H1 (cell line): Measurements from ENCODE around the gene CKB. TPM values are rescaled to one million over a fixed set of nuclear protein-coding genes. Genes with fewer than 3 reads are reported as not detected.
A peak's percentile ranks its signal among the peaks of the same experiment; 100 is the strongest.

ENCODE experiments used
- CTCF ChIA-PET: fragments of 300-600 bp; sonication (Branson Sonifier 250); formaldehyde crosslinking; loops from one replicate; lab custom pipeline; 2021; ENCODE audit not compliant: partially characterized antibody; lab: Charles Lee
- POLR2A ChIA-PET: fragments of 300-600 bp; sonication (Branson Sonifier 250); formaldehyde crosslinking; loops from one replicate; lab custom pipeline; 2021; ENCODE audit warnings: inconsistent platforms; ENCODE audit not compliant: partially characterized antibody; lab: Charles Lee
- DNase-seq, 2 experiments: peaks; one replicate each; pipeline versions ENCODE4 v3.0.0 to v3.0.0-alpha.2; 2010 to 2022; ENCODE audit warnings: low spot score in 2 of 2, low read depth in 1 of 2, mixed read lengths in 1 of 2
- FAIRE-seq: peaks from 2 replicates; lab custom pipeline; 2011; peaks lifted over from hg19 to GRCh38; lab: Jason Lieb, UNC
- H2AFZ ChIP-seq: 2 replicates; pipeline ENCODE4 v1.8.1; 2012; ENCODE audit warnings: low read length, inconsistent platforms
- H2AK5ac ChIP-seq: 2 replicates; pipeline ENCODE4 v1.6.1; 2013; ENCODE audit warnings: low read depth, low read length
- H2BK120ac ChIP-seq: replicated peaks from 2 replicates; pipeline ENCODE3; 2013; ENCODE audit warnings: low read depth, low read length, inconsistent platforms
- H2BK12ac ChIP-seq: 2 replicates; pipeline ENCODE4 v1.6.1; 2013; ENCODE audit warnings: low read depth, low read length
- H2BK15ac ChIP-seq: 2 replicates; pipeline ENCODE4 v1.6.1; 2013; ENCODE audit warnings: low read length
- H2BK20ac ChIP-seq: 2 replicates; pipeline ENCODE4 v1.6.1; 2013; ENCODE audit warnings: low read length
- H2BK5ac ChIP-seq: 2 replicates; pipeline ENCODE4 v1.6.1; 2013; ENCODE audit warnings: low read depth, low read length
- H3K14ac ChIP-seq: 2 replicates; pipeline ENCODE4 v1.6.1; 2013; ENCODE audit warnings: inconsistent platforms; ENCODE audit not compliant: insufficient read length
- H3K18ac ChIP-seq: 2 replicates; pipeline ENCODE4 v1.6.1; 2013; ENCODE audit warnings: low read length; ENCODE audit errors: extremely low read depth
- H3K23ac ChIP-seq: 2 replicates; pipeline ENCODE4 v1.6.1; 2013; ENCODE audit warnings: inconsistent platforms; ENCODE audit not compliant: insufficient read length
- H3K23me2 ChIP-seq: 2 replicates; pipeline ENCODE4 v1.6.1; 2013; ENCODE audit warnings: low read depth, low read length
- H3K27ac ChIP-seq: 2 replicates; pipeline ENCODE4 v1.6.1; 2011; ENCODE audit warnings: low read depth, low read length, inconsistent platforms
- H3K27me3 ChIP-seq, 4 experiments: replicated peaks in 1 of 4; 1 replicate in 1 of 4; 2 replicates in 3 of 4; pipeline versions ENCODE4 v1.6.1 to v1.8.1; 2011 to 2013; ENCODE audit warnings: low read length in 3 of 4, mild to moderate bottlenecking in 3 of 4, inconsistent platforms in 2 of 4, mixed read lengths in 2 of 4, moderate library complexity in 1 of 4; ENCODE audit not compliant: control insufficient read depth in 3 of 4, insufficient read depth in 3 of 4; ENCODE audit errors: extremely low read depth in 1 of 4
- H3K36me3 ChIP-seq, 4 experiments: 2 replicates each; pipeline versions ENCODE4 v1.6.1 to v1.8.1; 2011 to 2013; ENCODE audit warnings: mild to moderate bottlenecking in 4 of 4, low read length in 3 of 4, moderate library complexity in 2 of 4, control low read depth in 1 of 4, inconsistent platforms in 1 of 4; ENCODE audit not compliant: insufficient read depth in 4 of 4, control insufficient read depth in 2 of 4
- H3K4ac ChIP-seq: replicated peaks from 2 replicates; pipeline ENCODE3; 2013; ENCODE audit warnings: low read length, low read depth, mixed read lengths, inconsistent platforms; ENCODE audit not compliant: insufficient read length
- H3K4me1 ChIP-seq, 4 experiments: replicated peaks in 1 of 4; 1 replicate in 1 of 4; 2 replicates in 3 of 4; pipeline versions ENCODE4 v1.6.1 to v1.8.1; 2011 to 2013; ENCODE audit warnings: low read length in 3 of 4, inconsistent platforms in 2 of 4, mixed read lengths in 1 of 4; ENCODE audit not compliant: insufficient read depth in 4 of 4, control insufficient read depth in 3 of 4
- H3K4me2 ChIP-seq, 2 experiments: 2 replicates each; pipeline versions ENCODE4 v1.6.1 to v1.8.1; 2011 to 2013; ENCODE audit warnings: low read depth in 2 of 2, low read length in 2 of 2, control low read depth in 1 of 2, inconsistent platforms in 1 of 2, mild to moderate bottlenecking in 1 of 2; ENCODE audit not compliant: insufficient read depth in 1 of 2
- H3K4me3 ChIP-seq, 4 experiments: fragments of 200-600, 300-600 bp in 1 of 4; sonication (generic), shearing (Covaris generic), sonication (Bioruptor Twin) in 1 of 4; 2 replicates each; pipeline versions ENCODE4 v1.5.1 to v1.8.1; 2011 to 2016; ENCODE audit warnings: low read length in 4 of 4, low read depth in 3 of 4, control low read depth in 2 of 4, inconsistent platforms in 2 of 4, mild to moderate bottlenecking in 2 of 4, mixed read lengths in 1 of 4, moderate library complexity in 1 of 4; ENCODE audit not compliant: insufficient read depth in 2 of 4; ENCODE audit errors: extremely low read depth in 1 of 4
- H3K56ac ChIP-seq: replicated peaks from 2 replicates; pipeline ENCODE3; 2013; ENCODE audit warnings: low read depth, mild to moderate bottlenecking, mixed read lengths, low read length, inconsistent platforms; ENCODE audit not compliant: insufficient read length
- H3K79me1 ChIP-seq: 2 replicates; pipeline ENCODE4 v1.6.1; 2013; ENCODE audit warnings: low read depth, low read length, control low read depth
- H3K79me2 ChIP-seq, 2 experiments: 2 replicates each; pipeline versions ENCODE4 v1.6.1 to v1.8.1; 2012 to 2013; ENCODE audit warnings: low read length in 2 of 2, mild to moderate bottlenecking in 2 of 2, inconsistent platforms in 1 of 2; ENCODE audit not compliant: insufficient read depth in 2 of 2, control insufficient read depth in 1 of 2
- H3K9ac ChIP-seq, 4 experiments: replicated peaks in 1 of 4; 1 replicate in 1 of 4; 2 replicates in 3 of 4; pipeline versions ENCODE4 v1.6.1 to v1.8.1; 2011 to 2013; ENCODE audit warnings: low read depth in 3 of 4, low read length in 3 of 4, control low read depth in 2 of 4, mild to moderate bottlenecking in 2 of 4, moderate library complexity in 2 of 4, inconsistent platforms in 1 of 4; ENCODE audit errors: extremely low read depth in 1 of 4
- H3K9me3 ChIP-seq, 2 experiments: 2 replicates each; pipeline versions ENCODE4 v1.6.1 to v1.8.1; 2012 to 2013; ENCODE audit warnings: mild to moderate bottlenecking in 2 of 2, moderate library complexity in 2 of 2, control low read depth in 1 of 2, inconsistent platforms in 1 of 2, low read depth in 1 of 2, low read length in 1 of 2, mixed read lengths in 1 of 2; ENCODE audit not compliant: insufficient read depth in 2 of 2
- H4K20me1 ChIP-seq, 2 experiments: replicated peaks in 1 of 2; 2 replicates each; pipeline versions ENCODE3 to v1.8.1; 2011 to 2013; ENCODE audit warnings: inconsistent platforms in 2 of 2, low read length in 2 of 2, mild to moderate bottlenecking in 1 of 2; ENCODE audit not compliant: insufficient read depth in 2 of 2, control insufficient read depth in 1 of 2
- H4K5ac ChIP-seq: 2 replicates; pipeline ENCODE4 v1.6.1; 2013; ENCODE audit warnings: low read length, low read depth, mixed read lengths, inconsistent platforms; ENCODE audit not compliant: insufficient read length
- H4K8ac ChIP-seq: 2 replicates; pipeline ENCODE4 v1.8.0; 2013; ENCODE audit warnings: mild to moderate bottlenecking, moderate library complexity, low read length, inconsistent platforms; ENCODE audit not compliant: insufficient read depth; ENCODE audit errors: extremely low read depth
- H4K91ac ChIP-seq: replicated peaks from 2 replicates; pipeline ENCODE3; 2013; ENCODE audit warnings: low read length, mixed read lengths, inconsistent platforms; ENCODE audit not compliant: insufficient read length
- HDAC2 ChIP-seq, 2 experiments: fragments of 300-600 bp in 1 of 2; sonication (generic) in 1 of 2; IDR thresholded peaks; 2 replicates each; pipeline ENCODE4 v1.6.1; 2011 to 2012; ENCODE audit warnings: low read depth in 2 of 2, low read length in 2 of 2, mild to moderate bottlenecking in 2 of 2, moderate library complexity in 2 of 2, borderline replicate concordance in 1 of 2, inconsistent platforms in 1 of 2
- PHF8 ChIP-seq: fragments of 200-600 bp; sonication (generic); conservative IDR thresholded peaks from 2 replicates; pipeline ENCODE4 v1.7.1; 2012; ENCODE audit warnings: low read depth, mild to moderate bottlenecking, inconsistent platforms, low read length, moderate library complexity
- SAP30 ChIP-seq: fragments of 300-600 bp; sonication (generic); IDR thresholded peaks from 2 replicates; pipeline ENCODE4 v1.7.1; 2012; ENCODE audit warnings: low read length, moderate library complexity, mild to moderate bottlenecking, inconsistent platforms; ENCODE audit not compliant: insufficient read depth, insufficient replicate concordance
- SIN3A ChIP-seq, 2 experiments: IDR thresholded peaks in 1 of 2; conservative IDR thresholded peaks in 1 of 2; 2 replicates each; pipeline ENCODE4 v1.6.1; 2011 to 2012; ENCODE audit warnings: low read length in 2 of 2, improper control_type of control experiment in 1 of 2, low read depth in 1 of 2, mild to moderate bottlenecking in 1 of 2
- SIX5 ChIP-seq: IDR thresholded peaks from 2 replicates; pipeline ENCODE4 v1.6.1; 2011; ENCODE audit warnings: mild to moderate bottlenecking, low read depth, low read length
- WGBS, 2 experiments: shearing (Covaris generic) in 1 of 2; methylation state at CpG; one replicate each; pipeline versions ENCODE4 v1.1.6 to v1.1.7; 2013 to 2015; ENCODE audit warnings: low lambda C conversion rate in 2 of 2, mixed read lengths in 2 of 2, inconsistent platforms in 1 of 2, low coverage in 1 of 2, missing lambda C conversion rate in 1 of 2; ENCODE audit not compliant: insufficient replicate concordance in 2 of 2, insufficient coverage in 1 of 2, insufficient read length in 1 of 2; ENCODE audit errors: extremely low coverage in 1 of 2, missing lambda C conversion rate in 1 of 2; 5-methylcytosine and 5-hydroxymethylcytosine counted together
- polyA plus RNA-seq, 7 experiments: library from polyadenylated mRNA; depleted of rRNA in 3 of 7; stranded (reverse) in 5 of 7; unstranded in 2 of 7; fragments of >200 nt in 5 of 7; fragments of 200-250 nt in 2 of 7; gene quantifications; 1 replicate in 5 of 7; 2 replicates in 1 of 7; 4 replicates in 1 of 7; pipeline versions ENCODE4 v1.2.1 to v1.2.3, GENCODE V29; 2011 to 2013; ENCODE audit warnings: missing spikeins in 2 of 7, mixed read lengths in 2 of 7
- total RNA-seq: library from RNA; stranded (reverse); fragmentation: NEBNext Ultra II Directional; extraction: Animal tissue kit (Norgen Biotek cat#: 25700); gene quantifications from 2 replicates; pipeline ENCODE4 v1.2.1, GENCODE V29; 2021

Gene CKB
- total and polyA plus RNA-seq, 2 of the 8 experiments (the other 6 are each of a cell fraction or from before 2014, with no cell fraction given), result 538 to 950 TPM

DNA sequence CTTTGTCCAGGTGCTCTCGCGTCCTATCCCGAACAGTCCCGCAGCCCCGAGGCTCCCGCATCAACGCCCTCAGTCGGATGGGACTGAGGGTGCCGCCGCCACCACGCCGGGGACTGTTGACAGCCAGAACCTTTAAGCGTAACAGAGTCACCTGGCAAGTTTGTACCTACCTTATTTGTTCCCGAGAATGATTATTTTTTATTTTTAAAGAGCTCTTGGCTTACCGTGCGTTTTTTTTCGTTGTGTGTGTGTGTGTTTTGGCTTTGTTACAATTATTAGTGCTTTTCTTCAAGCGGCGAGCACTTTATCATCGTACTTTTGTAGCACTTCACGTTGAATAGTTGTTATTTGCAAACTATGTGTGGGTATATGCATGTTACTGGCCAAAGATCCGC is 40.6 kb upstream of the CKB start:
- H3K23ac ChIP-seq, result no peak overlapping the region
- no peak overlapping the region for H2BK120ac ChIP-seq
- no peak overlapping the region for H3K27ac ChIP-seq
- 0 out of 2 replicates have a peak, but pooled peaks have one; percentile 39 for TF ChIP-seq PHF8
- TF ChIP-seq SIN3A (conservative IDR thresholded peaks at IDR 0.05 in 1 of 2, IDR thresholded peaks at IDR 0.05 in 1 of 2; ENCODE audit: low read depth in 1 of 2, low read length in 2 of 2), result peak in 1 of 2 experiments; percentile 19; a peak in 1 of 4 replicates
- TF ChIP-seq HDAC2 (IDR thresholded peaks at IDR 0.05; ENCODE audit: borderline replicate concordance in 1 of 2, low read depth in 2 of 2, low read length in 2 of 2), result 0 out of 4 replicates have a peak, but pooled peaks of 1 of the 2 experiments have one; percentile 4
- no peak for TF ChIP-seq SIX5
- TF ChIP-seq SAP30, result peak; percentile 89
- peaks cover 12% of the 10 kb centered on the region; the same call in 1 of the 2 replicates for H3K23me2 ChIP-seq
- H3K56ac ChIP-seq, result no peak overlapping the region
- no peak overlapping the region for H2AFZ ChIP-seq
- no peak overlapping the region for H3K14ac ChIP-seq
- H3K9ac ChIP-seq, result peak overlapping the region; percentile 68 to 84 (median 76)
- H3K27me3 ChIP-seq, result no peaks in the 10 kb centered on the region
- H4K8ac ChIP-seq, result no peak overlapping the region
- H3K4me1 ChIP-seq, result peaks cover 0 to 4% (median 2%) of the 10 kb centered on the region in 4 experiments; a peak in 3 of 7 replicates
- no peak overlapping the region for H3K4ac ChIP-seq
- H2BK5ac ChIP-seq, result no peak overlapping the region
- H2BK12ac ChIP-seq, result no peak overlapping the region
- ChIA-PET POLR2A (interaction anchor here (0.9 to 2.2 kb wide), 7 partner anchors 13 to 229 kb away, joined by 3 to 13 read pairs (median 4); partner anchors contain the start of gene CKB), CTCF (interaction anchor here (0.6 to 1.4 kb wide), 2 partner anchors 10 to 760 kb away, joined by 3 to 4 read pairs; no protein-coding TSS in a partner anchor)
- H3K4me3 ChIP-seq, result peak overlapping the region; percentile 82 to 97 (median 91)
- no peak overlapping the region for H2BK20ac ChIP-seq
- no peak overlapping the region for H2BK15ac ChIP-seq
- FAIRE-seq (no peak), DNase-seq (no peak)
- H3K79me1 ChIP-seq, result peaks cover 14% of the 10 kb centered on the region; the same call in 1 of the 2 replicates
- H3K36me3 ChIP-seq, result peaks cover 0 to 21% (median 11%) of the 10 kb centered on the region in 4 experiments; a peak in 7 of 8 replicates
- no peak overlapping the region for H2AK5ac ChIP-seq
- H4K5ac ChIP-seq, result no peak overlapping the region
- peak overlapping the region; percentile 77 to 85 for H3K4me2 ChIP-seq
- WGBS, 2 experiments, result 3% methylated on average over 22 of the region's 22 CpGs; no CpG with 5 or more reads in 1 of the 2 experiments
- no peak overlapping the region for H4K91ac ChIP-seq
- peaks cover 12 to 84% of the 10 kb centered on the region in 2 experiments for H3K79me2 ChIP-seq
- no peaks in the 10 kb centered on the region for H3K9me3 ChIP-seq
- H4K20me1 ChIP-seq, result peaks cover 8 to 13% of the 10 kb centered on the region in 2 experiments
- no peak overlapping the region for H3K18ac ChIP-seq
